Mammary epithelial cell (primary cell): ENCODE data around the gene NTN4.
A peak's percentile ranks its signal among the peaks of the same experiment; 100 is the strongest.

Experiments
- EZH2 ChIP-seq: IDR thresholded peaks from 2 replicates; pipeline ENCODE4 v1.6.1; 2012; ENCODE audit warnings: low read length, inconsistent platforms, borderline replicate concordance
- TF ChIP-seq, protein P1 (sequence below), 2 donors: IDR thresholded peaks in 1 of 2; conservative IDR thresholded peaks in 1 of 2; 2 replicates each; pipeline ENCODE4 v1.5.1; 2011 to 2012; ENCODE audit warnings: inconsistent platforms in 2 of 2, low read length in 2 of 2, mild to moderate bottlenecking in 2 of 2, control low read depth in 1 of 2, low read depth in 1 of 2; ENCODE audit not compliant: insufficient read depth in 1 of 2; ENCODE audit errors: extremely low read depth in 1 of 2

DNA sequence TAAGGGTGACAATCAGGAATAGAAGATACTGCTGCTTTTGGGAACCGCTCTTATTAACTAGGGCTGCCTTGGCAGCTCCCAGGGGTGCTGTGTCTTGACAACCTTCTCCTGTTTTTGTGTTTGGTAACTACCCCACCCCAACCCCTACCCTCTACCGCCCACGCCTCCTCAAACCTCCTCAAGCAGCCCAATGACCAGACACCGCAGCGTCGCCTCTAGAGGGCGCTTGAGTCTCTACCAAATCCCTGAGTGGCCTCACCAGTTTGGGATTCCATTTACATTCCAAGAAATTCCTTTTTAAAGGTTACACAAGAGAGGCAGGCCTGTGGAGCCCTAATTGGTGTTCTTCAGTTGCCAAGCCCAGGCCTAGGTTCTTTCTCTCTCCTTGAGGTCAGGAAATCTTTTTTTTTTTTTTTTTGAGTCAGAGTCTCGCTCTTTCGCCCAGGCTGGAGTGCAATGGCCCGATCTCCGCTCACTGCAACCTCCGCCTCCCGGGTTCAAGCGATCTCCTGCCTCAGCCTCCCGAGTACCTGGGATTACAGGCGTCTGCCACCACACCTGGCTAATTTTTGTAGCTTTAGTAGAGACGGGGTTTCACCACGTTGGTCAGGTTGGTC lies 166.9 kb downstream of the NTN4 start:
- TF ChIP-seq, protein P1, sequence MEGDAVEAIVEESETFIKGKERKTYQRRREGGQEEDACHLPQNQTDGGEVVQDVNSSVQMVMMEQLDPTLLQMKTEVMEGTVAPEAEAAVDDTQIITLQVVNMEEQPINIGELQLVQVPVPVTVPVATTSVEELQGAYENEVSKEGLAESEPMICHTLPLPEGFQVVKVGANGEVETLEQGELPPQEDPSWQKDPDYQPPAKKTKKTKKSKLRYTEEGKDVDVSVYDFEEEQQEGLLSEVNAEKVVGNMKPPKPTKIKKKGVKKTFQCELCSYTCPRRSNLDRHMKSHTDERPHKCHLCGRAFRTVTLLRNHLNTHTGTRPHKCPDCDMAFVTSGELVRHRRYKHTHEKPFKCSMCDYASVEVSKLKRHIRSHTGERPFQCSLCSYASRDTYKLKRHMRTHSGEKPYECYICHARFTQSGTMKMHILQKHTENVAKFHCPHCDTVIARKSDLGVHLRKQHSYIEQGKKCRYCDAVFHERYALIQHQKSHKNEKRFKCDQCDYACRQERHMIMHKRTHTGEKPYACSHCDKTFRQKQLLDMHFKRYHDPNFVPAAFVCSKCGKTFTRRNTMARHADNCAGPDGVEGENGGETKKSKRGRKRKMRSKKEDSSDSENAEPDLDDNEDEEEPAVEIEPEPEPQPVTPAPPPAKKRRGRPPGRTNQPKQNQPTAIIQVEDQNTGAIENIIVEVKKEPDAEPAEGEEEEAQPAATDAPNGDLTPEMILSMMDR (conservative IDR thresholded peaks at IDR 0.05 in 1 of 2, IDR thresholded peaks at IDR 0.05 in 1 of 2; ENCODE audit: extremely low read depth in 1 of 2, insufficient read depth in 1 of 2, low read depth in 1 of 2, low read length in 2 of 2): peak; percentile 66 to 87
- no peak for TF ChIP-seq EZH2
